GM12891 (cell line): ENCODE results near the gene SLC5A12.

Experiments used
- PAX5 ChIP-seq: IDR thresholded peaks from 2 replicates; pipeline ENCODE4 v1.6.1; 2011; ENCODE audit warnings: low read length, moderate library complexity, mild to moderate bottlenecking; ENCODE audit not compliant: insufficient read depth, severe bottlenecking
- POLR2A ChIP-seq: IDR thresholded peaks from 2 replicates; pipeline ENCODE4 v1.6.1; 2011; ENCODE audit warnings: low read depth, low read length, control low read depth
- POLR2AphosphoS5 ChIP-seq: IDR thresholded peaks from 2 replicates; pipeline ENCODE4 v1.6.1; 2011; ENCODE audit warnings: low read depth, low read length, control low read depth
- SPI1 ChIP-seq: IDR thresholded peaks from 2 replicates; pipeline ENCODE4 v1.6.1; 2011; ENCODE audit warnings: low read depth, low read length, control low read depth
- TAF1 ChIP-seq: IDR thresholded peaks from 2 replicates; pipeline ENCODE4 v1.6.1; 2011; ENCODE audit warnings: low read depth, low read length, control low read depth

DNA sequence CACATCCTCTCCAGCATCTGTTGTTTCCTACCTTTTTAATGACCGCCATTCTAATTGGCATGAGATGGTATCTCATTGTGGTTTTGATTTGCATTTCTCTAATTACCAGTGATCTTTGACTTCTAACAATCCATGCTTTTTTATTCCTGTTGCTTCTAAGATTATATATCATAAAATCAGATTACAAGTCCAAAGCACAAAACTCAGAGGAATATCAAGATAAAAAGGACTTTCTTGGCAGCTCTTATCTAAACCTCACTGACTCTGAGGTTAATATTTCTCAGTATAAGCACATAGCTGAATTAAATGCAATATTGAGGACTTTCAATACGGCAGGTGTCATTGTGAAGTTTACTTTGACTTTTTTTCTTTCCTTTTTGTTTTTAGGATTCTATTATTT, 11.4 kb downstream of the SLC5A12 start:
- no peak for TF ChIP-seq TAF1
- TF ChIP-seq POLR2A: no peak
- no peak for TF ChIP-seq SPI1
- TF ChIP-seq POLR2AphosphoS5: no peak
- TF ChIP-seq PAX5: no peak
